Measurements from ENCODE around the gene FAM3A.

The FAM3A gene

GRCh38 chrX:154477891-154478477 is 38.0 kb downstream of the FAM3A start:
- TF ChIP-seq, protein P1, sequence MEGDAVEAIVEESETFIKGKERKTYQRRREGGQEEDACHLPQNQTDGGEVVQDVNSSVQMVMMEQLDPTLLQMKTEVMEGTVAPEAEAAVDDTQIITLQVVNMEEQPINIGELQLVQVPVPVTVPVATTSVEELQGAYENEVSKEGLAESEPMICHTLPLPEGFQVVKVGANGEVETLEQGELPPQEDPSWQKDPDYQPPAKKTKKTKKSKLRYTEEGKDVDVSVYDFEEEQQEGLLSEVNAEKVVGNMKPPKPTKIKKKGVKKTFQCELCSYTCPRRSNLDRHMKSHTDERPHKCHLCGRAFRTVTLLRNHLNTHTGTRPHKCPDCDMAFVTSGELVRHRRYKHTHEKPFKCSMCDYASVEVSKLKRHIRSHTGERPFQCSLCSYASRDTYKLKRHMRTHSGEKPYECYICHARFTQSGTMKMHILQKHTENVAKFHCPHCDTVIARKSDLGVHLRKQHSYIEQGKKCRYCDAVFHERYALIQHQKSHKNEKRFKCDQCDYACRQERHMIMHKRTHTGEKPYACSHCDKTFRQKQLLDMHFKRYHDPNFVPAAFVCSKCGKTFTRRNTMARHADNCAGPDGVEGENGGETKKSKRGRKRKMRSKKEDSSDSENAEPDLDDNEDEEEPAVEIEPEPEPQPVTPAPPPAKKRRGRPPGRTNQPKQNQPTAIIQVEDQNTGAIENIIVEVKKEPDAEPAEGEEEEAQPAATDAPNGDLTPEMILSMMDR (IDR thresholded peaks at IDR 0.05; ENCODE audit: low read depth, low read length, poor library complexity, severe bottlenecking) = no peak
- TF ChIP-seq EZH2phosphoT487 (IDR thresholded peaks at IDR 0.05; ENCODE audit: borderline replicate concordance, low read length) = no peak
- H3K79me2 ChIP-seq (ENCODE audit: control insufficient read depth, low read length) = peaks cover 8% of the 10 kb centered on the region
- peaks cover 42% of the 10 kb centered on the region for H3K4me1 ChIP-seq (ENCODE audit: control insufficient read depth, low read length)
- H3F3A ChIP-seq (ENCODE audit: control insufficient read depth, insufficient read depth) = peaks cover 2% of the 10 kb centered on the region
- H3K27me3 ChIP-seq (ENCODE audit: control insufficient read depth, low read length) = no peaks in the 10 kb centered on the region
- H4K20me1 ChIP-seq (ENCODE audit: control insufficient read depth, insufficient read depth, low read depth, low read length) = no peaks in the 10 kb centered on the region
- no peaks in the 10 kb centered on the region for H3K9me2 ChIP-seq (replicated peaks; ENCODE audit: control insufficient read depth, low read length)
- H3K9me3 ChIP-seq (ENCODE audit: control insufficient read depth, insufficient read depth, low read length) = no peaks in the 10 kb centered on the region
- H3K27ac ChIP-seq (ENCODE audit: low read depth, low read length) = no peak overlapping the region
- H3K4me2 ChIP-seq (ENCODE audit: low read length) = peak overlapping the region; percentile 94
- peak overlapping the region; percentile 81 for H3K4me3 ChIP-seq (ENCODE audit: low read length)
- H3K36me3 ChIP-seq (ENCODE audit: control insufficient read depth, low read length) = no peaks in the 10 kb centered on the region

DNA sequence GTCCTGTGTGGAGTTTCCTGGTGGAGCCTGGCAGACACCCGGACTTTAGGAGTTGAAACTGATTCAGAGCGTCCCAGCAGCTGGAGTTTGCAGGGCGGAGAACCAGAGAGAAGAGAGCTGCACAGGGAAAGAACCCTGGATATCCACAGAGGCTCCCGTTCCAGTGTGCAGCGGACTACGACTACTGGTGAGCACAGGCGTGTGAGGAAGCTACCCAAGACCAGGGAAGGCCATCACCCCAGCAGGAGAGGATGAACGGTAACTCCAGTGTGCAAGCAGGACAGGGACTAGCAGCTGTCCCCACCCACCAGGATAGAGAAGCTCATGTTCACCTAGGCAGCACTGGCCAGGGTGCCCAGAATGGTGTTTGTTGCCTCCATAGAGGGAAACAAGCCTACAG is 39.2 kb downstream of the FAM3A start:
- H3K9me3 ChIP-seq (ENCODE audit: control insufficient read depth, insufficient read depth, low read length) = no peaks in the 10 kb centered on the region
- H3K79me2 ChIP-seq (ENCODE audit: control insufficient read depth, low read length) = peaks cover 8% of the 10 kb centered on the region
- no peak overlapping the region for H3K27ac ChIP-seq (ENCODE audit: low read depth, low read length)
- H4K20me1 ChIP-seq (ENCODE audit: control insufficient read depth, insufficient read depth, low read depth, low read length) = no peaks in the 10 kb centered on the region
- no peak overlapping the region for H3K4me2 ChIP-seq (ENCODE audit: low read length)
- peaks cover 34% of the 10 kb centered on the region for H3K4me1 ChIP-seq (ENCODE audit: control insufficient read depth, low read length)
- no peaks in the 10 kb centered on the region for H3K36me3 ChIP-seq (ENCODE audit: control insufficient read depth, low read length)
- H3K27me3 ChIP-seq (ENCODE audit: control insufficient read depth, low read length) = no peaks in the 10 kb centered on the region
- TF ChIP-seq, protein P1 (IDR thresholded peaks at IDR 0.05; ENCODE audit: low read depth, low read length, poor library complexity, severe bottlenecking) = no peak
- H3K9me2 ChIP-seq (replicated peaks; ENCODE audit: control insufficient read depth, low read length) = no peaks in the 10 kb centered on the region
- H3K4me3 ChIP-seq (ENCODE audit: low read length) = no peak overlapping the region
- peaks cover 2% of the 10 kb centered on the region; the same call in 1 of the 2 replicates for H3F3A ChIP-seq (ENCODE audit: control insufficient read depth, insufficient read depth)

DNA sequence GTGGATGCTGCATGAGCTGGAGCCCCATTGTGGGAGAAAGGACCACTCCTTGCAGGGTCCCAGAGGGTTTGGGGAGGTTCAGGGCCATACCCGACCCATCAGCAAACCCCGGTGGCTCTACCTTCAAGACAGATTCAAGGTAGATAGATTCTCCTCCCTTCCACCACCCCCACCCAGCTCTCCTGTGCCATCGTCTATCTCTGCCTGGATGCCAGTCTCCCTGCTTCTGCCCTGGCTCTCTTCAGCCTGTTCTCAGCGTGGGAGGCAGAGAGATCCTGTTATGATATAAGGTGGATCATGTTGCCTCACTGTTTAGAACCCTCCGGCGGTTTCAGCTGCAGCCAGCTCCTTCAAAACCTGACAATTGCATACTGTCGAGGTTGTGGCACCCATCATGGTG is 42.3 kb downstream of the FAM3A start:
- Histone ChIP-seq H3K9me2 (replicated peaks; ENCODE audit: control insufficient read depth, low read length) (no peaks in the 10 kb centered on the region), H3K79me2 (ENCODE audit: control insufficient read depth, low read length) (peaks cover 8% of the 10 kb centered on the region), H3K4me1 (ENCODE audit: control insufficient read depth, low read length) (peaks cover 9% of the 10 kb centered on the region), H3K4me3 (ENCODE audit: low read length) (no peak overlapping the region), H3K27ac (ENCODE audit: low read depth, low read length) (no peak overlapping the region), H4K20me1 (ENCODE audit: control insufficient read depth, insufficient read depth, low read depth, low read length) (no peaks in the 10 kb centered on the region), H3K4me2 (ENCODE audit: low read length) (no peak overlapping the region), H3F3A (ENCODE audit: control insufficient read depth, insufficient read depth) (peaks cover 2% of the 10 kb centered on the region; the same call in 1 of the 2 replicates), H3K27me3 (ENCODE audit: control insufficient read depth, low read length) (no peaks in the 10 kb centered on the region), H3K9me3 (ENCODE audit: control insufficient read depth, insufficient read depth, low read length) (no peaks in the 10 kb centered on the region), H3K36me3 (ENCODE audit: control insufficient read depth, low read length) (no peaks in the 10 kb centered on the region)
- TF ChIP-seq, protein P1 (IDR thresholded peaks at IDR 0.05; ENCODE audit: low read depth, low read length, poor library complexity, severe bottlenecking) = no peak
- no peak for TF ChIP-seq EZH2phosphoT487 (IDR thresholded peaks at IDR 0.05; ENCODE audit: borderline replicate concordance, low read length)

All from DOHH2 (cell line).